HepG2 (cell line): ENCODE data around the gene ATP8A2.

Experiments used
- HOXA7 ChIP-seq: sonication (generic); formaldehyde crosslinking; IDR thresholded peaks from 2 replicates; pipeline ENCODE4 v1.8.1; 2022; ENCODE audit warnings: mild to moderate bottlenecking, missing genetic modification reagents, moderate library complexity
- ZNF282 ChIP-seq: fragments of 450-650 bp; IDR thresholded peaks from 2 replicates; pipeline ENCODE4 v1.6.1; 2018; ENCODE audit not compliant: partially characterized antibody
- ZNF589 ChIP-seq: sonication (generic); formaldehyde crosslinking; conservative IDR thresholded peaks from 2 replicates; pipeline ENCODE4 v1.8.0; 2022; ENCODE audit warnings: mild to moderate bottlenecking, moderate library complexity, missing genetic modification reagents
- TF ChIP-seq, protein P1 (sequence below): sonication (generic); formaldehyde crosslinking; IDR thresholded peaks from 2 replicates; pipeline ENCODE4 v1.8.0; 2022; ENCODE audit warnings: low read depth, missing genetic modification reagents
- TF ChIP-seq, protein P2 (sequence below): sonication (generic); formaldehyde crosslinking; IDR thresholded peaks from 2 replicates; pipeline ENCODE4 v1.4.0; 2020; ENCODE audit warnings: missing genetic modification reagents
- TF ChIP-seq, protein P3 (sequence below): sonication (generic); formaldehyde crosslinking; IDR thresholded peaks from 2 replicates; pipeline ENCODE4 v1.5.0; 2020; ENCODE audit warnings: mild to moderate bottlenecking, missing genetic modification reagents, moderate library complexity

DNA sequence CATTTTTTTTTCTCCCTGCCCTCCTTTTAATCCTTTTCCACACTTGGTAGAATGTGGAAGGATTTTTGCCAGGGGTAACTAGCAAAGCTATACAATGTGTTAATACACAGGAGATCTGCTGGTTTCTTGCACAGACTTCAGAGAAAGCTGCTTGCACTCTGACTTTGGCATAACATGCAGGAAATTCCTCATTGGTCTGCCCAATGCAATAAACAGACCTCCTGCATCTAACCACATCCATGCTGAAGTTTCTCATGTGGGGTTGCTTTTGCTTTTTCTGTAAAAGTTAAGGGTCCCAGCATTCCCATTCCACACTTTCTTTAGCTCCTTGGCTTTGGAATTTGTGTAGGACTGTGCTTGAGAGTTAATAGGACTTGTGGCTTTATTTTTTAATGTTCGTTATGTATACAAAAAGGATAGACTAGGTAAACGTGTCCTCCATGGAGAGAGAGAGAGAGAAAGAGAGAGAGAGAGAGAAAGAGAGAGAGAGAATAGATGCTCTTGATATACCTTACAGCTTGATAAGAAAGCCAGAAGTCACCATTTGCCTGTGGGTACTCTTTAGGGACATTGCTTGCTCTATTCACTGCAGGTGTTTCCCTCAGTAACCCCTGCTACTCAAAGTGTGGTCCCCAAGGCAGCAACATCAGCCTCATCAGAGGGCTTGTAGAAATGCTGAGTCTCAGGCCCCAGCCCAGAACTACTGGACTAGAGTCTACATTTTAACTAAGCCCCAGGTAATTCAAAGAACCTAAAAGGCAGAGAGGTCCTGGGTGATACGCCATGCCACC, 509.6 kb downstream of the ATP8A2 start:
- TF ChIP-seq ZNF282: no peak
- TF ChIP-seq, protein P1, sequence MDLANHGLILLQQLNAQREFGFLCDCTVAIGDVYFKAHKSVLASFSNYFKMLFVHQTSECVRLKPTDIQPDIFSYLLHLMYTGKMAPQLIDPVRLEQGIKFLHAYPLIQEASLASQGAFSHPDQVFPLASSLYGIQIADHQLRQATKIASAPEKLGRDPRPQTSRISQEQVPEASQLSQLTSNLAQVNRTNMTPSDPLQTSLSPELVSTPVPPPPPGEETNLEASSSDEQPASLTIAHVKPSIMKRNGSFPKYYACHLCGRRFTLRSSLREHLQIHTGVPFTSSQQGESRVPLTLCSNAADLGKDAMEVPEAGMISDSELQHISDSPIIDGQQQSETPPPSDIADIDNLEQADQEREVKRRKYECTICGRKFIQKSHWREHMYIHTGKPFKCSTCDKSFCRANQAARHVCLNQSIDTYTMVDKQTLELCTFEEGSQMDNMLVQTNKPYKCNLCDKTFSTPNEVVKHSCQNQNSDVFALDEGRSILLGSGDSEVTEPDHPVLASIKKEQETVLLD (CRISPR knock-in tag): no peak
- no peak for TF ChIP-seq ZNF589 (CRISPR knock-in tag)
- TF ChIP-seq, protein P2, sequence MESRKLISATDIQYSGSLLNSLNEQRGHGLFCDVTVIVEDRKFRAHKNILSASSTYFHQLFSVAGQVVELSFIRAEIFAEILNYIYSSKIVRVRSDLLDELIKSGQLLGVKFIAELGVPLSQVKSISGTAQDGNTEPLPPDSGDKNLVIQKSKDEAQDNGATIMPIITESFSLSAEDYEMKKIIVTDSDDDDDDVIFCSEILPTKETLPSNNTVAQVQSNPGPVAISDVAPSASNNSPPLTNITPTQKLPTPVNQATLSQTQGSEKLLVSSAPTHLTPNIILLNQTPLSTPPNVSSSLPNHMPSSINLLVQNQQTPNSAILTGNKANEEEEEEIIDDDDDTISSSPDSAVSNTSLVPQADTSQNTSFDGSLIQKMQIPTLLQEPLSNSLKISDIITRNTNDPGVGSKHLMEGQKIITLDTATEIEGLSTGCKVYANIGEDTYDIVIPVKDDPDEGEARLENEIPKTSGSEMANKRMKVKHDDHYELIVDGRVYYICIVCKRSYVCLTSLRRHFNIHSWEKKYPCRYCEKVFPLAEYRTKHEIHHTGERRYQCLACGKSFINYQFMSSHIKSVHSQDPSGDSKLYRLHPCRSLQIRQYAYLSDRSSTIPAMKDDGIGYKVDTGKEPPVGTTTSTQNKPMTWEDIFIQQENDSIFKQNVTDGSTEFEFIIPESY: no peak
- no peak for TF ChIP-seq HOXA7
- TF ChIP-seq, protein P3, sequence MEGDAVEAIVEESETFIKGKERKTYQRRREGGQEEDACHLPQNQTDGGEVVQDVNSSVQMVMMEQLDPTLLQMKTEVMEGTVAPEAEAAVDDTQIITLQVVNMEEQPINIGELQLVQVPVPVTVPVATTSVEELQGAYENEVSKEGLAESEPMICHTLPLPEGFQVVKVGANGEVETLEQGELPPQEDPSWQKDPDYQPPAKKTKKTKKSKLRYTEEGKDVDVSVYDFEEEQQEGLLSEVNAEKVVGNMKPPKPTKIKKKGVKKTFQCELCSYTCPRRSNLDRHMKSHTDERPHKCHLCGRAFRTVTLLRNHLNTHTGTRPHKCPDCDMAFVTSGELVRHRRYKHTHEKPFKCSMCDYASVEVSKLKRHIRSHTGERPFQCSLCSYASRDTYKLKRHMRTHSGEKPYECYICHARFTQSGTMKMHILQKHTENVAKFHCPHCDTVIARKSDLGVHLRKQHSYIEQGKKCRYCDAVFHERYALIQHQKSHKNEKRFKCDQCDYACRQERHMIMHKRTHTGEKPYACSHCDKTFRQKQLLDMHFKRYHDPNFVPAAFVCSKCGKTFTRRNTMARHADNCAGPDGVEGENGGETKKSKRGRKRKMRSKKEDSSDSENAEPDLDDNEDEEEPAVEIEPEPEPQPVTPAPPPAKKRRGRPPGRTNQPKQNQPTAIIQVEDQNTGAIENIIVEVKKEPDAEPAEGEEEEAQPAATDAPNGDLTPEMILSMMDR (CRISPR knock-in tag): no peak
